Heart left ventricle (tissue), 13 donors: ENCODE measurements around the gene RAI2.

Source experiments
- CTCF ChIP-seq, 12 donors: fragments of 200-600 bp; sonication (generic) in 4 of 12; IDR thresholded peaks; one replicate each; pipeline versions ENCODE4 v1.5.0 to v1.8.0; 2018 to 2022; ENCODE audit warnings: antibody characterized with exemption in 12 of 12, mild to moderate bottlenecking in 5 of 12
- POLR2A ChIP-seq, 2 donors: fragments of 450-650 bp; IDR thresholded peaks; one replicate each; pipeline ENCODE4 v1.6.1; 2017; ENCODE audit warnings: antibody characterized with exemption in 2 of 2, mild to moderate bottlenecking in 2 of 2, moderate library complexity in 2 of 2
- donor health status: ischemic (EF 13 %, LVEDD 7.1; RV severe dilation, severe dysfunction).
- donor health status: DM: no; HTN: yes; CAD: no.
- donor health status: DM: no; HTN: no; CAD: no.
- donor health status: ischemic (EF 25% LVEDD 6.9; RV normal size, moderate dysfunction).
- donor health status: ischemic (EF 25% LVEDD 5.7; RV mildly dilated, moderate dysfunction).
- donor health status: ischemic (EF 35%, LVEDD 5.7; RV mildly dilated, moderate dysfunction).
- donor health status: nonischemic (EF 11% LVEDD 7.7; RV severe dilation, severe dysfunction).
- donor health status: DM: yes; HTN: yes; CAD: no.
- donor health status: PGD.
- donor health status: ischemic (EF 29% LVEDD 5.4; RV normal size, mild dysfunction).
- donor health status: nonischemic (EF 23%, LVEDD 6.1; RV moderate dilation, normal function).

GRCh38 chrX:17767734-17768133, 93.4 kb downstream of the RAI2 start:
- TF ChIP-seq CTCF (IDR thresholded peaks at IDR 0.05) = no peak
- no peak for TF ChIP-seq POLR2A (IDR thresholded peaks at IDR 0.05)
